Progenitor cell of endocrine pancreas (in vitro differentiated cells): Measurements from ENCODE around the gene CD86. TPM values are rescaled to one million over a fixed set of nuclear protein-coding genes. Genes with fewer than 3 reads are reported as not detected.

Experiments
- DNase-seq: peaks from one replicate; pipeline ENCODE4 v3.0.0; 2021; ENCODE audit warnings: low spot score; ENCODE audit not compliant: unreplicated experiment
- H3K27ac Mint-ChIP-seq: 2 replicates; pipeline ENCODE4 v1.8.0; 2021; ENCODE audit warnings: mild to moderate bottlenecking, moderate library complexity, mixed read lengths
- H3K27me3 Mint-ChIP-seq: 2 replicates; pipeline ENCODE4 v1.8.0; 2021; ENCODE audit warnings: mixed read lengths
- H3K36me3 Mint-ChIP-seq: 2 replicates; pipeline ENCODE4 v1.8.0; 2022; ENCODE audit warnings: mixed read lengths; ENCODE audit not compliant: insufficient read depth
- H3K4me1 Mint-ChIP-seq: 2 replicates; pipeline ENCODE4 v1.8.0; 2021; ENCODE audit warnings: low read depth, mixed read lengths
- H3K4me3 Mint-ChIP-seq: 2 replicates; pipeline ENCODE4 v1.8.0; 2021; ENCODE audit warnings: low read depth, mild to moderate bottlenecking, moderate library complexity, mixed read lengths
- H3K9me3 Mint-ChIP-seq: 2 replicates; pipeline ENCODE4 v1.8.0; 2021; ENCODE audit warnings: low read depth, mixed read lengths
- total RNA-seq: library from RNA; stranded (reverse); gene quantifications from 2 replicates; pipeline ENCODE4 v1.2.1, GENCODE V29; 2021
- TF ChIP-seq, protein P1 (sequence below): fragments of 200-600 bp; sonication (generic); IDR thresholded peaks from one replicate; pipeline ENCODE4 v1.5.0; 2021; ENCODE audit warnings: antibody characterized with exemption, mild to moderate bottlenecking; ENCODE audit not compliant: unreplicated experiment

The CD86 gene
- total RNA-seq, 1 donor from 2014 or later = not detected

DNA sequence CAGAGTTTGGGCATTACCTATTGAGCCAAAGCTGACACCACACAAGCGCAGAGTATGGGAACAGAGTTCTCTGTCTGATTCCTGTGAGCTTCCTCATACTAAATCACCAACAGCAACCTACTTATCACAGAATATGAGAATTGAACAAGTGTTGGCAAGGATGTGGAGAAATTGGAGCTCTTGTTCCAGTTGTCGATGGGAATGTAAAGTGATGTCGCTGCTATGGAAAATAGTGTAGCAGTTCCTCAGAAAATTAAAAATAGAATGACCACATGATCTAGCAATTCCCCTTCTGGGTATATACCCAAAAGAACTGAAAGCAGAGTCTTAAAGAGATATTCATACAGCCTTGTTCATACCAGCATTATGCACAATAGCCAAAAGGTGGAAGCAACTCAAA is 33.4 kb downstream of the CD86 start:
- H3K36me3 Mint-ChIP-seq = no peaks in the 10 kb centered on the region
- TF ChIP-seq, protein P1, sequence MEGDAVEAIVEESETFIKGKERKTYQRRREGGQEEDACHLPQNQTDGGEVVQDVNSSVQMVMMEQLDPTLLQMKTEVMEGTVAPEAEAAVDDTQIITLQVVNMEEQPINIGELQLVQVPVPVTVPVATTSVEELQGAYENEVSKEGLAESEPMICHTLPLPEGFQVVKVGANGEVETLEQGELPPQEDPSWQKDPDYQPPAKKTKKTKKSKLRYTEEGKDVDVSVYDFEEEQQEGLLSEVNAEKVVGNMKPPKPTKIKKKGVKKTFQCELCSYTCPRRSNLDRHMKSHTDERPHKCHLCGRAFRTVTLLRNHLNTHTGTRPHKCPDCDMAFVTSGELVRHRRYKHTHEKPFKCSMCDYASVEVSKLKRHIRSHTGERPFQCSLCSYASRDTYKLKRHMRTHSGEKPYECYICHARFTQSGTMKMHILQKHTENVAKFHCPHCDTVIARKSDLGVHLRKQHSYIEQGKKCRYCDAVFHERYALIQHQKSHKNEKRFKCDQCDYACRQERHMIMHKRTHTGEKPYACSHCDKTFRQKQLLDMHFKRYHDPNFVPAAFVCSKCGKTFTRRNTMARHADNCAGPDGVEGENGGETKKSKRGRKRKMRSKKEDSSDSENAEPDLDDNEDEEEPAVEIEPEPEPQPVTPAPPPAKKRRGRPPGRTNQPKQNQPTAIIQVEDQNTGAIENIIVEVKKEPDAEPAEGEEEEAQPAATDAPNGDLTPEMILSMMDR = no peak
- H3K9me3 Mint-ChIP-seq = no peaks in the 10 kb centered on the region
- DNase-seq = no peak
- no peak overlapping the region for H3K27ac Mint-ChIP-seq
- no peaks in the 10 kb centered on the region for H3K4me1 Mint-ChIP-seq
- H3K4me3 Mint-ChIP-seq = no peak overlapping the region
- H3K27me3 Mint-ChIP-seq = peaks cover 26% of the 10 kb centered on the region

DNA sequence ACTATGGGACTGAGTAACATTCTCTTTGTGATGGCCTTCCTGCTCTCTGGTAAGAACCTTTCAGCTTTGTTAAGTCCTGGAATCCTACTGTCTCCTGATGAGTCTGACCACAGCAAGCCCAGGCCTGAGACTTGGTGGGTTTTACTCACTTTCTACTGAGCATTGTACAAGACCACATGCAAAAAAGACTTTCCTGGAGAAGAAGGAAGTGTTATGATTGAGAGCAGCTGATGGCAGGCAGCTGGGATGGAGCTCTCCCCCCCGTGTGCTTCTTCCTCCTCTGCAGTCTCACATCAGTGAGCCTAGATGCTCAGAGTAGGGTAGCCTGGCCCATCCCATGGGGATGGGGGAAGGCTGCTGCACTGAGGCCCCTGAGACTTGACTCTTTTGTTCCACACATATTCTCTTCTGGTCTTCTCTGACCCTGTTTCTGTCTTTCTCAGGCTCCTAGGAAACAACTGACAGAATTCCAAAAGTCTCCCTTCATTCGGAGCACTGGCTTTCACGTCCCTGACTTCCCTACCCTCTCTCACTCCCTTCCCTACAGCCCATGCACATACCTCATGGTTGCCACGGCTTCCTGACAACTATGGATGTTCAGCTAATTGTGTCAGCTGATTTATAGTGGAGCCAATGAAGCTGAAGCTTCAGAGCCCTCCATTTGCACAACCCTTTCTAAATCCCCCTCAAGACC is 36.6 kb downstream of the CD86 start:
- H3K27me3 Mint-ChIP-seq = peaks cover 19% of the 10 kb centered on the region
- H3K4me1 Mint-ChIP-seq = no peaks in the 10 kb centered on the region
- H3K36me3 Mint-ChIP-seq = no peaks in the 10 kb centered on the region
- no peaks in the 10 kb centered on the region for H3K9me3 Mint-ChIP-seq
- DNase-seq = no peak
- no peak overlapping the region for H3K27ac Mint-ChIP-seq
- no peak overlapping the region for H3K4me3 Mint-ChIP-seq
- TF ChIP-seq, protein P1 = no peak

DNA sequence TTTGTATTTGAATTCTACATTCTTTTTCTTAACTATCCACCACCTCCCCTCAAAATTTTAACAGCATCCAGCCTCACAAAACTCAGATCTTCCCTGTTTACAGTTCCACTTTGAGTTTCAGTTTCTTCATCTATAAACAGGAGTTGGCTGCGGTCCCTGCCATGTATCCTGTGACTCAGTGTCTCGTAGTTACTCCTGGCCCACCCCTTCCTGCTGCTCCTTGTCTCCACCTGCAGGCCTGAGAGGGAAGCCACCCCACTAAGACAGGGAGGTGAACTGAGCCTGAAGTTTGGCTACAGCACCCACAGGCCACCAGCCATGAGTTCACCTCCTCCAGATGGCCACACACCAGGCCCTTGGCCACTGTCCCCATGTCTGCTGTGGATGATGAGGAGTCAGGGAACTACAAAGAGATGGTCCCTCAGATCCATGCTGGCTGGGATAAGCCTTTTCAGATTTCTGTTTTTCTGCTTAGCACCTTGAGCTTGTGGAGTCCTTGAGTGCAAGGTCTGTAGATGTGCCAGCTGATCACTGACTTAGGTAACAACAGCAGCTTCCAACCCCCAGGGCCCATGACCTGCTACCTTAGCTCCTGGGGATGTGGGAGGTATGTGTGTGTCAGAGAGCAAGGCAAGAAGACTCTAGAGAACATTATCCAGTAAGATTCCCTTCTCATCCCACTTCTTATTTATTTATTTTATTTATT is 37.5 kb downstream of the CD86 start:
- H3K9me3 Mint-ChIP-seq = no peaks in the 10 kb centered on the region
- no peak for DNase-seq
- H3K4me3 Mint-ChIP-seq = no peak overlapping the region
- H3K36me3 Mint-ChIP-seq = no peaks in the 10 kb centered on the region
- H3K27me3 Mint-ChIP-seq = peaks cover 10% of the 10 kb centered on the region
- H3K27ac Mint-ChIP-seq = no peak overlapping the region
- TF ChIP-seq, protein P1 = peak; percentile 39
- H3K4me1 Mint-ChIP-seq = no peaks in the 10 kb centered on the region

DNA sequence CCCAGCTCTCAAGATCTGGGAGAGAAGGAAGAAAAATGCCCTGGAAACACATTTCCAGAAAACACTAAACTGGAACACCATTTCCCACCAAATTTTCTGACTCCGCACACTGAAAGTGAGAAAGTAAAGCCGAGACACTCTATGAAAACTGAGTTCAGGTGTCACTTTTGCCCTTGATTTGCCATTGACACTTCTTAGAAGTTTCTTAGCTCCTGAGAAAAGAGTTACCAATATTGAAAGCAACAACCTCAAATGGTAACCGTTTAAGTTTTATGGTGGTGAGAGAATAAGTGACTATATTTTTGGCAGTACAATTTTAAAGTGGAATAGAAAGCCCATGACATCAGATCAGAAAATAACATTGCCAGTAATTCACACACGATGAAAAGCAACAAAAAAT is 39.0 kb downstream of the CD86 start:
- no peak for DNase-seq
- Mint-ChIP-seq H3K4me1 (no peaks in the 10 kb centered on the region), H3K4me3 (no peak overlapping the region), H3K9me3 (no peaks in the 10 kb centered on the region), H3K27ac (no peak overlapping the region), H3K36me3 (no peaks in the 10 kb centered on the region), H3K27me3 (peaks cover 7% of the 10 kb centered on the region)
- TF ChIP-seq, protein P1 = no peak

DNA sequence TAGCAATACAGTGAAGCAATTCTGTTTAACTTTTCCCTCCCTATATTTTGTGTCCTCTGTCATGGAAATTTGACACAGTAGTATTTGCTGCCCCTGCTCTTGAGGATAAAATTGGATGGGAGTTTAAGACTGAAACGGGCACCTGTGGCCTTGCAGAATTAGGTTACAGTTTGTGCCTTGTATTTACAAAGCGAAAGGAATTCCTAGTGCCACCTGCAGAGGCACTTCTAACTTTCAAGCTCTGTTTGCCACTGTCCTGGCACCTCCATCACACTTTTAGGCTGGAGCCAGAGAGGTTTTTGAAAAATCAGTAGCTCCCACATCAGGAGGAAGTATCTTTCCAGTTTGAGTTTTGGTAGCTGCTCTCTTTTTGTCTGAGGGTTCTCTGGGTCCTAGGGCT is 39.5 kb downstream of the CD86 start:
- no peak for DNase-seq
- Mint-ChIP-seq H3K4me3 (no peak overlapping the region), H3K27ac (no peak overlapping the region), H3K4me1 (no peaks in the 10 kb centered on the region), H3K9me3 (no peaks in the 10 kb centered on the region), H3K36me3 (no peaks in the 10 kb centered on the region), H3K27me3 (peaks cover 7% of the 10 kb centered on the region)
- TF ChIP-seq, protein P1 = no peak
